Activated naive CD4-positive, alpha-beta T cell treated with anti-CD3 and anti-CD28 coated beads, Interleukin-2, amount 50 U/mL, for 16 hours (primary cell): ENCODE measurements around the gene GULP1.

Experiments used
- DNase-seq: peaks from one replicate; pipeline ENCODE4 v3.0.0-alpha.2; 2020

The GULP1 gene

DNA sequence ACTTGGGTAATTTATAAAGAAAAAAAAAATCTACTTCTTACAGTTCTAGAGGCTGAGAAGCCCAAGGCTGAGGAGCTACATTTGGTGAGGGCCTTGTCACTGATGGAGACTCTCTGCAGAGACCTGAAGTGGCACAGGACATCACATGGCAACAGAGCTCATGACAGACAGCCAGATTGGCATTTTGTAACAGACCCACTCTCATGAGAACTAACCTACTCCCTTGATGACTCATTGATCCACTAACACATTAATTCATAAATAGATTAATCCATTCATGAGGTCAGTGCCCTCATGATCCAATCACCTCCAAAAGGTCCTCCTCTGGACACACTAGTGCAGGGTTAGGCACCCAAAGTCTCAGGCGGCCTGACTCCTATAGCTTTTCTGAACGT, 318.4 kb downstream of the GULP1 start:
- no peak for DNase-seq

DNA sequence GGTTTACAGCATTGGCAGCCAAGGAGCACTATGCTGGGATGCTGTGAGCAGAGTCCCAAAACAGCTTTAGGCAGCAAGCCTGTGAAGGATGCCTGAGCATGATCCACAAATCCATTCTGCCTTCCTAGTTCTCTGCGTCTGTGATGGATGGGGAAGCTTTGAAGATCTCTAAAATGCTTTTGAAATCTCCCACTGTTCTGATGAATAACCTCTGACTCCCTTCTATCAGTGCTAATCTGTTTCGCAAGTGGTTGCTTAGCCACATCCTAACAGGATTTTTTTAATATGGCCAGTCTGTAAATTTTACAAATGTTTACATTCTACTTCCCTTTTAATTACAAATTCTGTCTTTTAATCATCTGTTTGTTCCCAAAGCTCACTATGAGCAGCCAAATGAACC, 319.2 kb downstream of the GULP1 start:
- DNase-seq: no peak

DNA sequence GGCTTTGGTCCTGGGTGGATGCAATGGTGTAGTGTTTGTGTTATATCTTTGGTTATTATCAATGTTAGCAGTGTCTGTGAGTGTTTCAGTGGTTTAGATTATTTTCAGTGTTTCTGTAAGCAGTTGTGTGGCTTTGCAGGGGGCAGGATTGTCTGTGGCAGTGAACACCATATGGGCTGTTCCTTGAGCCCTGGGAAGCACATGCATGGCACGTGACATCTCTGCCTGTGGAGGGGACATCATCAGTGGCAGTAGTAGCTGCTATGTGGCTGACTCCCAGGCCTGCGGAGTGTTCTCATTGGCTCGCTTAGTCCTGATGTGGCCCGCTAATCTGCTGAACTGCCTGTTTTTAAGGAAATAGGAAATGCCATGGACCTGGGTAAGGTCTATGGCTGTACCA, 327.5 kb downstream of the GULP1 start:
- DNase-seq: no peak

DNA sequence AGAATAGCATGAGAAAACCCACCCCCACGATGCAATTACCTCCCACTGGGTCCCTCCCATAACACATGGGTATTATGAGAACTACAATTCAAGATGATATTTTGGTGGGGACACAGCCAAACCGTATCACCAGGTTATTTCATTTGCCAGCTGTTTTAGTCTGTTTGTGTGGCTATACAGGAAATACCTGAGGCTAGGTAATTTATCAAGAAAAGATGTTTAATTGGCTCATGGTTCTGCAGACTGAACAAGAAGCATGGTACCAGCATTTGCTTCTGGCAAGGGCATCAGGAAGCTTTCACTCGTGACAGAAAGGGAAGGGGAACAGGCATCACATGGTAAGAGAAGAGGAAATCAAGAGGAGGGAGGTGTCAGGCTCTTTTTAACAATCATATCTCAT, 329.2 kb downstream of the GULP1 start:
- DNase-seq: no peak

DNA sequence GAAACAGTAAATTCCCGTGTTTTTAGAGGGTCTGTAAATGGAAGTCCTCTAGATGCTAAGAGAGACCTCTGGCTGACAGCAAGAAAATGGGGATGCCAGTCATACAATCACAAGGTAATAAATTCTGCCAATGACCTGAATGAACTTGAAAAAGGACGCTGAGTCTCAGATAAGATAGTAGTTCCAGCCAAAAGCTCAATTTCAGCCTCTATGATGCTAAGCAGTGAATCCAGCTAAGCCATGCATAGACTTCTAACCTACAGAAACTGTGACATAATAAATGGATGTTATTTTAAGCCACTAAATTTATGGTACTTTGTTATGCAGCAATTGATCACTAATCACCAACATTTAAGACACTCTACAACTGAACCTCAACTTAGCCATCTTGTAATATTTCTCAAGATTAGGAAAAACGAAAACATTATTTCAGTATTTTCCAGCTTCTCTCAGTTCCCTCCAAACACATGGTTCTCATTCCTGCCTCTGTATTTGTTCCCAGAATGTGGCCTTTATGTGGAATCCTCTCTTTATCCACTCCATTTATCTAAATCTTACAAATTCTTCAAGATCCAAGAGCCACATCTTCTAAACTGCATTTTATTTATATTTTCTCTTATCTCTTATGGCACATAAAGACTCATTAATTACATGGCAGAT, 331.1 kb downstream of the GULP1 start:
- no peak for DNase-seq

DNA sequence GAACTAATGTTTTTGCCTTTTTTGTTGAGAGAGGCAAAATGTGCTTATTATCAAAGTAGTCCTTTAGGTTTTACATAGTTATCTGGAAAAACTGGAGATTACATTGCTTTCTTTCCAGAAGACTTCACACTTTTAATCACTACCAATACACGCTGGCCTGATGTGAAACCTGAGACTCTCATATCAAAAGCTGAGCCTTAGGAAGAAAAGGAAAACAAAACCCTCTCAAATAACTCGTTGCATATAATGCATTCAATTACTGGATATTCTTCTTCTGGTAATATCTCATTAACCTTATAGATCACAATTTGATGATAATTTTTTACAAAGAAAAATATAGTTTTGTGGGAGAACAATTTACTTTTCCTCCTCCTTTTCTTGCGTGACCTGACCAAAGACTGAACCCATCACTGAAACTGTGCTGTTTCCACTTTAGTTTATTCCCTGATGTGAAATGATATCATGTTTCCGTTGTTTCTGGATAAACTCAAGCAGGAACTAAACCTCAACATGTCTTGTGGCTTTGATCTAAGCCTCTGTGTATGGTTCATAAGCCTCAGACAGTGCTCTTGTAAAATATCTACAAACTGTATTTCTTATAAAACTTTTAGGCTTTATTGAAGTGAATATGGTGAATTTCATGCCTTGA, 332.4 kb downstream of the GULP1 start:
- no peak for DNase-seq

DNA sequence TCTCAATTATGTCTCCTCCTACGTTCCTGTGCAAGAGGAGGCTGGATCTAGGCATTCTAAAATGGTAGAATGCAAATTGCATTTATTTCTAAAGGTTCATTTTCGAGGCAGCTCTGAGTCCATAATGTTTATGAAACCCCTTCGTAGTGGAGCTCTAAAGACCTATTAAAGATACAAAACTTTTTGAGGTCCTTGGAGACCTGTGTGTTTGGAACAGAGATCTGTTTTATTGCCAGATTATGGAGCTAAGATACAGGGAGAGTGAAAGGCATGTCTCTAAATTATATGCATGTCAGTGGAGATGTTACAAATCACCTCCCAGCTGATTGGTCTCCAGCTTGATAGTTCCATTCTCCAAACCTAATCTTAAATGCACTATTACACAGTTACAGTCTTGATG, 335.8 kb downstream of the GULP1 start:
- no peak for DNase-seq

DNA sequence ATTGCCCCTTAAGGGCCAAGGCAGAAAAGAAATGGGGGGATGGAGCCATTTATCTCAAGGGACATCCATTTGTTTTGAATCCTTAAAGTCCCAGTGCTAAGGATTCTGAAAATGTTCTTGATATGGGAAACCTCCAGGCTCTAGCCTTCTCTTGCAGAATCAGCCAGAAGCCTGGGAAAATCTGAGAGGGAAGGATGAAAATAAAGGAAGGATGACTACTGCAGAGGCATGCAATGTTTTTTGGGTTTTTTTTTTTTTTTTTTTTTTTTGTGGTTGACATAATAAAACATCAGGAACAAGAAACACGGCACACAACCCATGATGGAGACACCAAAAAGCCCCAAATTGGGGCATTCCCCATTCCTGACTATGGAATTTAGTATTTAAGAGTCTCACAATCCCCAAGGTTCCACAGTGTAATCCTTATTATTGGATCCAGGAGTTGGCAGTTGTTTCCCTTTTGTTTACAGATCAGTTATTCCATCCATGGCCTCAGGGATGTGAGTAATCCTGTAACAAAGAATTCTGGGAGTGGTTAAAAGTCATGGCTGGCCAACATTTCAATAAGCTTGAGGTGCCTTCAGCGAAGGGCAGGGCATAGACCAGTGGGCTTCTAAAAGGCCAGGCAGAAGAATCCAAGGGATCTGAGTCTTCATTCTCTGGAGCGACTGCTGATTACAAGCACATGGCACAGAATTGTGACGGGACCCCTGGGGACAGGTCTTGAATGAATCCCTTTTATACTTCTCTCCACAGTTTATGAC, 337.5 kb downstream of the GULP1 start:
- no peak for DNase-seq

DNA sequence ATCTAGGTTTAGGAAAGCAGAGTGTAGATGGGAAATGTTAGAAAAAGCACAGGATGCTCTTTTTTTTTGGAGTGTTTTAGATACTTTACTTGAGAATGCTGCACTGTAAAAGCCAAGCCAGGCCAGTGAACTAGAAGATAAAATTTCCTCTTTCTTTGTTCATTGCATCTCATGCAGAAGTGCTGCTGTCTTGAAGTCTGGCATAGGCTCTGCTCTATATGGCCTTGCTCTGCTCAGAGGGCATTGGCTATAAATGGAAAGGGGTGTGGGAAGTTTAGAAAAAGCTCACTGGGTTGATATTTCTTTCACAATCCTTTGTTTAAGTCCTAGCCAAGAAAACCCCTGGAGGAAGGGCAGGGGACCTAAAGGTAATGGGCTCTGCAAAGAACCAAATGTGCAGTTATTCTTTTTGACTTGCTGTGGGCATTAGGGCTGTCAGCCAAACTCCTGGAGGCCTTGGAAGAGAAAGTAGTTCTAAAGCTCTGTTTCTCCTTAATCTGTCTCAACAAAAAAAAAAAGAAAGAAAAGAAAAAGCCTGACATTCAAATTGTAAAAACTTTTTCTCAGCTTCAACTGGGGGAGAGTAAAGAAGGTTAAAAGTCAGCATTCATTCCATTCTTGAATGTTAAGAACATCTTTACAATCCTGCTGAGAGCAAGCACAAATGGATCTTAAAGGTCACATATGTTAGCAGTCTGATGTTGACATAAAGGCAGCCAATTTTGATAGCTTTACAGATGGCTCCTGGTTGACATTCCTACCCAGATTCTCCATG, 338.3 kb downstream of the GULP1 start:
- DNase-seq: no peak

DNA sequence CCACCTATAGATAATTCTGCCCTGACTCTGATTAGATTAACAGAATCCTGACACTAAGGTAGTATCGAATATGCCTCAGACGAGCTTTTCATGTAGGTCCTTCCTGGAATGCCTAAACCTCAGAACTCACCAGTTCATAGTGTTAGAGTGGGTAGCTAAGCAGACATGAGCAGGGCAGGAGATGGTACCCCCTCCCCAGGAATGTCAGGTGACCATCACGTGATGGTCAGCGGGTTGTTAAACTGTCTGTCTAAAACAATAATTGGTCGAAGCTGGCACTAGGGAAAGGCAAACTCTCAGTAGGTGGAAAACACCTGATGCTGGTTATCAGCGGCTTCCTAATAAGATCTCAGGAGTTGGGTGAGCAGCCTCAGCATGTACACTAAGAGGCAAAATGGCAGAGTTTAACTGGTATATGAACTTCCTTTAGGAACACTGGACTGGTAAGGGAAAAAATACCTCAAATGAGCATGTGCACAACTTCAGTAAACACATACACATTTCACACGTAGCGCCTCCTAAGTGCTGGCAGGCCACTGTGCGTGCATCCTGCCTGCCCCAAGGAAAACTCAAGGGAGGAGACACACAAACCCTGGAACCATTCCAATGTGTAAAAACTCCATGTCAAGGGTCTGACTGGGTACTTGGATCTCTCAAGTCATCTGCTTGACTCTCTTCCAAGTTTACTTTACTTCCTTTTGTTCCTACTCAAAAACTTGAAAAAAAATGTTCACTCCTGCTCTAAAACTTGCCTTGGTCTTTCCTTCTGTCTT, 339.5 kb downstream of the GULP1 start:
- no peak for DNase-seq

DNA sequence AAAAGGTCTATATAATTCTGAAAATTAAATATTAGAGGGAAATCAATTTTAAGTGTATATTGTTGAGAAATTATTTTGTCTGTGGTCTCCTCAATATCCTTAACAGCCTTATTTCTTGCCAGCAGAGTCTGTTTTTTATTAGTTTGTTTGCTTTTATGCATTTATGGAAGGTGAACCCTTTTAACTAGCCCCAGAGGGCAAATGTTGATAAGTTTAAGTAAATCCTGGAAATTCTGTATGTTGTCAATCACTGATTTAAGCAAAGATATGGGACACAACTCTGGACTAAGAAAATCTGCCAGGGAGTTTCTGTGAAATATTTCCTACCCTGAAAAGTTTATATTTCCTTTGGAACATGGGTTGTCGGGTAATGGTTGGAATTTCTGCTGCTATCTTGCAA, 343.0 kb downstream of the GULP1 start:
- DNase-seq: no peak
